Neural cell (in vitro differentiated cells): ENCODE data around the gene HIF1A. TPM values are rescaled to one million over a fixed set of nuclear protein-coding genes. Genes with fewer than 3 reads are reported as not detected.

Experiments
- H2AFZ ChIP-seq: fragments of 200-600, 300-800 bp; sonication (generic), shearing (Covaris generic); 2 replicates; pipeline ENCODE4 v1.6.0; 2014; ENCODE audit warnings: low read depth, mild to moderate bottlenecking, antibody characterized with exemption, low read length, moderate library complexity
- H3F3A ChIP-seq: fragments of 200-600 bp; shearing (Covaris generic); 2 replicates; pipeline ENCODE4 v1.6.1; 2016; ENCODE audit warnings: mild to moderate bottlenecking, moderate library complexity, mixed read lengths, antibody characterized with exemption, low read length; ENCODE audit not compliant: insufficient read depth, poor library complexity, severe bottlenecking
- H3K27ac ChIP-seq: fragments of 200-600, 300-800 bp; sonication (generic), shearing (Covaris generic); 2 replicates; pipeline ENCODE4 v1.5.1; 2014; ENCODE audit warnings: mild to moderate bottlenecking, low read length, moderate library complexity
- H3K27me3 ChIP-seq: fragments of 300-800, 200-600 bp; sonication (generic), shearing (Covaris generic); 2 replicates; pipeline ENCODE4 v1.6.0; 2014; ENCODE audit warnings: mild to moderate bottlenecking, low read depth, low read length, moderate library complexity; ENCODE audit not compliant: insufficient read depth
- H3K36me3 ChIP-seq: fragments of 300-800, 200-600 bp; sonication (generic), shearing (Covaris generic); 2 replicates; pipeline ENCODE4 v1.5.1; 2014; ENCODE audit warnings: mild to moderate bottlenecking, antibody characterized with exemption, low read length, moderate library complexity; ENCODE audit not compliant: insufficient read depth
- H3K4me2 ChIP-seq: fragments of 300-800, 200-600 bp; sonication (generic), shearing (Covaris generic); 2 replicates; pipeline ENCODE4 v1.6.0; 2014; ENCODE audit warnings: mild to moderate bottlenecking, low read length
- H3K4me3 ChIP-seq: fragments of 300-800, 200-600 bp; sonication (generic), shearing (Covaris generic); 2 replicates; pipeline ENCODE4 v1.5.1; 2014; ENCODE audit warnings: mild to moderate bottlenecking, low read length, moderate library complexity
- H3K79me2 ChIP-seq: fragments of 200-600 bp; shearing (Covaris generic); replicated peaks from 2 replicates; pipeline ENCODE4 v1.6.0; 2014; ENCODE audit warnings: mild to moderate bottlenecking, low read length, moderate library complexity; ENCODE audit not compliant: insufficient read depth
- H3K9ac ChIP-seq: fragments of 300-800, 200-600 bp; sonication (generic), shearing (Covaris generic); 2 replicates; pipeline ENCODE4 v1.6.1; 2016; ENCODE audit warnings: mild to moderate bottlenecking, low read length, mixed read lengths
- H3K9me2 ChIP-seq: fragments of 200-600 bp; shearing (Covaris generic); 2 replicates; pipeline ENCODE4 v1.6.1; 2016; ENCODE audit warnings: mild to moderate bottlenecking, low read length, mixed read lengths; ENCODE audit not compliant: insufficient read depth
- H3K9me3 ChIP-seq: fragments of 200-600, 300-800 bp; sonication (generic), shearing (Covaris generic); 2 replicates; pipeline ENCODE4 v1.6.1; 2016; ENCODE audit warnings: mild to moderate bottlenecking, mixed run types, low read length, moderate library complexity, mixed read lengths
- H4K20me1 ChIP-seq: fragments of 200-600 bp; shearing (Covaris generic); 2 replicates; pipeline ENCODE4 v1.6.1; 2016; ENCODE audit warnings: mild to moderate bottlenecking, mixed run types; ENCODE audit not compliant: insufficient read depth
- CTCF ChIP-seq: fragments of 450-650 bp; IDR thresholded peaks from 2 replicates; pipeline ENCODE4 v1.5.1; 2014; ENCODE audit warnings: antibody characterized with exemption, mild to moderate bottlenecking, moderate library complexity; ENCODE audit not compliant: poor library complexity, severe bottlenecking
- EP300 ChIP-seq: fragments of 450-650 bp; conservative IDR thresholded peaks from 2 replicates; pipeline ENCODE4 v1.6.1; 2014; ENCODE audit warnings: antibody characterized with exemption, mild to moderate bottlenecking, moderate library complexity; ENCODE audit not compliant: poor library complexity, severe bottlenecking
- EZH2 ChIP-seq: fragments of 200-600, 300-800 bp; shearing (Covaris generic), sonication (generic); IDR thresholded peaks from 2 replicates; pipeline ENCODE4 v1.6.1; 2014; ENCODE audit warnings: antibody characterized with exemption, low read length, borderline replicate concordance, mild to moderate bottlenecking; ENCODE audit not compliant: insufficient read depth, poor library complexity, severe bottlenecking
- MXI1 ChIP-seq: fragments of 450-650 bp; conservative IDR thresholded peaks from 2 replicates; pipeline ENCODE4 v1.6.1; 2014; ENCODE audit warnings: antibody characterized with exemption, mild to moderate bottlenecking; ENCODE audit not compliant: poor library complexity, severe bottlenecking
- POLR2AphosphoS5 ChIP-seq: IDR thresholded peaks from 2 replicates; pipeline ENCODE4 v1.6.1; 2012
- RAD21 ChIP-seq: fragments of 450-650 bp; conservative IDR thresholded peaks from 2 replicates; pipeline ENCODE4 v1.6.1; 2014; ENCODE audit warnings: antibody characterized with exemption, mild to moderate bottlenecking, moderate library complexity
- REST ChIP-seq: IDR thresholded peaks from 2 replicates; pipeline ENCODE4 v1.6.1; 2012; ENCODE audit warnings: borderline replicate concordance
- SMC3 ChIP-seq: fragments of 450-650 bp; conservative IDR thresholded peaks from 2 replicates; pipeline ENCODE4 v1.6.1; 2014; ENCODE audit warnings: antibody characterized with exemption, mild to moderate bottlenecking, moderate library complexity; ENCODE audit not compliant: poor library complexity
- TAF1 ChIP-seq: IDR thresholded peaks from 2 replicates; pipeline ENCODE4 v1.6.1; 2012; ENCODE audit warnings: low read depth
- polyA plus RNA-seq: library from polyadenylated mRNA; depleted of rRNA; stranded (reverse); fragments of >200 nt; gene quantifications from 2 replicates; pipeline ENCODE4 v1.2.3, GENCODE V29; 2014

HIF1A gene
- polyA plus RNA-seq, 1 donor from 2014 or later, result 75.0 TPM

- no peaks in the 10 kb centered on the region for H3K9me3 ChIP-seq
- H3K27me3 ChIP-seq, result no peaks in the 10 kb centered on the region
- no peak overlapping the region for H3K27ac ChIP-seq
- H3K4me3 ChIP-seq, result no peak overlapping the region
- H2AFZ ChIP-seq, result no peak overlapping the region
- no peaks in the 10 kb centered on the region for H4K20me1 ChIP-seq
- no peak for TF ChIP-seq SMC3
- TF ChIP-seq REST, result no peak
- TF ChIP-seq POLR2AphosphoS5, result no peak
- TF ChIP-seq EZH2, result no peak
- TF ChIP-seq CTCF, result no peak
- TF ChIP-seq EP300, result no peak
- no peak for TF ChIP-seq MXI1
- no peak for TF ChIP-seq TAF1
- no peak for TF ChIP-seq RAD21
- no peaks in the 10 kb centered on the region for H3K9me2 ChIP-seq
- no peak overlapping the region for H3K4me2 ChIP-seq
- no peaks in the 10 kb centered on the region for H3F3A ChIP-seq
- H3K79me2 ChIP-seq, result no peaks in the 10 kb centered on the region
- H3K9ac ChIP-seq, result no peak overlapping the region
- H3K36me3 ChIP-seq, result no peaks in the 10 kb centered on the region
Observed at GRCh38 chr14:61649283-61649682, 46.0 kb upstream of the HIF1A start.

- no peak overlapping the region for H3K4me3 ChIP-seq
- H3F3A ChIP-seq, result no peaks in the 10 kb centered on the region
- H3K79me2 ChIP-seq, result no peaks in the 10 kb centered on the region
- H3K27me3 ChIP-seq, result no peaks in the 10 kb centered on the region
- no peak overlapping the region for H2AFZ ChIP-seq
- no peak overlapping the region for H3K9ac ChIP-seq
- TF ChIP-seq REST (no peak), EZH2 (no peak), MXI1 (no peak), EP300 (no peak), CTCF (no peak), RAD21 (no peak), SMC3 (no peak), POLR2AphosphoS5 (no peak), TAF1 (no peak)
- H3K9me3 ChIP-seq, result no peaks in the 10 kb centered on the region
- H3K36me3 ChIP-seq, result no peaks in the 10 kb centered on the region
- H4K20me1 ChIP-seq, result no peaks in the 10 kb centered on the region
- H3K27ac ChIP-seq, result no peak overlapping the region
- H3K4me2 ChIP-seq, result no peak overlapping the region
- no peaks in the 10 kb centered on the region for H3K9me2 ChIP-seq
Observed at GRCh38 chr14:61651355-61651754, 44.0 kb upstream of the HIF1A start.
